Panc1 (cell line): ENCODE measurements around the gene GLI3. TPM values are rescaled to one million over a fixed set of nuclear protein-coding genes. Genes with fewer than 3 reads are reported as not detected.

ENCODE experiments used
- ATAC-seq: fragments of 200-7000 bp; cut with Tn5 transposase; 2 replicates; pipeline ENCODE4 v1.9.1; 2020; ENCODE audit warnings: mild to moderate bottlenecking, moderate library complexity
- BruUV-seq: library from RNA; stranded (reverse); fragments of 400-500 nt; replicated peaks from 2 replicates; lab custom pipeline; 2021; lab: Mats Ljungman, UMichigan
- CTCF ChIA-PET: fragments of 300-600 bp; sonication (Branson Sonifier 250); formaldehyde crosslinking; loops from one replicate; lab custom pipeline; 2022; ENCODE audit warnings: antibody characterized with exemption; lab: Charles Lee
- POLR2A ChIA-PET: fragments of 300-600 bp; sonication (Branson Sonifier 250); formaldehyde crosslinking; loops from one replicate; lab custom pipeline; 2022; ENCODE audit warnings: antibody characterized with exemption; lab: Charles Lee
- DNase-seq: peaks from one replicate; pipeline ENCODE4 v3.0.0-alpha.2; 2010; ENCODE audit warnings: low read depth, low spot score
- H3K27ac ChIP-seq: 2 replicates; pipeline ENCODE4 v1.5.1; 2011; ENCODE audit warnings: mild to moderate bottlenecking, low read length, inconsistent platforms
- H3K27me3 ChIP-seq: fragments of 200-500 bp; sonication (Bioruptor generic); 2 replicates; pipeline ENCODE4 v1.6.0; 2014; ENCODE audit warnings: low read length, inconsistent platforms; ENCODE audit not compliant: control insufficient read depth, insufficient read depth
- H3K36me3 ChIP-seq: fragments of 200-500 bp; sonication (Bioruptor generic); 2 replicates; pipeline ENCODE4 v1.5.1; 2014; ENCODE audit warnings: inconsistent platforms, mild to moderate bottlenecking, low read length, moderate library complexity; ENCODE audit not compliant: control insufficient read depth, insufficient read depth
- H3K4me1 ChIP-seq: 2 replicates; pipeline ENCODE4 v1.5.1; 2011; ENCODE audit warnings: inconsistent platforms, mild to moderate bottlenecking, low read length, moderate library complexity; ENCODE audit not compliant: control insufficient read depth, insufficient read depth
- H3K4me3 ChIP-seq, 2 experiments: 2 replicates each; pipeline ENCODE4 v1.5.1; 2011 to 2012; ENCODE audit warnings: low read depth in 2 of 2, low read length in 2 of 2, mild to moderate bottlenecking in 2 of 2, inconsistent platforms in 1 of 2, moderate library complexity in 1 of 2
- H3K9me3 ChIP-seq: fragments of 200-500 bp; sonication (Bioruptor generic); 2 replicates; pipeline ENCODE4 v1.5.1; 2014; ENCODE audit warnings: low read depth, mild to moderate bottlenecking, inconsistent platforms, low read length, moderate library complexity; ENCODE audit not compliant: control insufficient read depth, insufficient read depth
- POLR2AphosphoS5 ChIP-seq: IDR thresholded peaks from 2 replicates; pipeline ENCODE4 v1.6.1; 2012; ENCODE audit warnings: mild to moderate bottlenecking, low read depth, low read length, moderate library complexity
- SIN3A ChIP-seq: IDR thresholded peaks from 2 replicates; pipeline ENCODE4 v1.6.1; 2012; ENCODE audit warnings: low read depth, mild to moderate bottlenecking, low read length, moderate library complexity, borderline replicate concordance; ENCODE audit not compliant: insufficient read depth
- TCF7L2 ChIP-seq: IDR thresholded peaks from 2 replicates; pipeline ENCODE4 v1.6.1; 2011; ENCODE audit warnings: mild to moderate bottlenecking, low read depth, low read length, inconsistent platforms
- in situ Hi-C: cut with HindIII; loops from 2 replicates; pipeline ENCODE4 v1.10.0; 2016; ENCODE audit warnings: low sequenced_read_pairs, low pct_unique_long_range_greater_than_20kb
- intact Hi-C: fragments of 100-400 bp; cut with micrococcal nuclease; formaldehyde crosslinking; loops from one replicate; pipeline ENCODE4 v1.10.0; 2022; ENCODE audit not compliant: unreplicated experiment
- total RNA-seq: library from RNA; stranded (reverse); gene quantifications from one replicate; pipeline ENCODE4 v1.2.1, GENCODE V29; 2021; ENCODE audit not compliant: unreplicated experiment
- TF ChIP-seq, protein P1 (sequence below): fragments of 450-650 bp; IDR thresholded peaks from 2 replicates; pipeline ENCODE4 v1.5.1; 2017; ENCODE audit warnings: mild to moderate bottlenecking
- TF ChIP-seq, protein P2 (sequence below), 2 experiments: IDR thresholded peaks; 2 replicates each; pipeline ENCODE4 v1.6.1; 2011 to 2012; ENCODE audit warnings: low read depth in 2 of 2, control low read depth in 1 of 2, low read length in 1 of 2, mild to moderate bottlenecking in 1 of 2, moderate library complexity in 1 of 2; ENCODE audit not compliant: insufficient read depth in 1 of 2

GLI3 gene
- total RNA-seq, 1 experiment from 2014 or later: 3.7 TPM

GRCh38 chr7:42176724-42177101 lies 60.3 kb downstream of the GLI3 start:
- ChIA-PET CTCF (no interaction called here), POLR2A (no interaction called here)
- in situ Hi-C loops: no loop called here
- Histone ChIP-seq H3K36me3 (no peaks in the 10 kb centered on the region), H3K27me3 (no peaks in the 10 kb centered on the region), H3K9me3 (no peaks in the 10 kb centered on the region), H3K4me3 (no peak overlapping the region), H3K4me1 (no peaks in the 10 kb centered on the region), H3K27ac (no peak overlapping the region)
- intact Hi-C loops: no loop called here
- TF ChIP-seq, protein P1, sequence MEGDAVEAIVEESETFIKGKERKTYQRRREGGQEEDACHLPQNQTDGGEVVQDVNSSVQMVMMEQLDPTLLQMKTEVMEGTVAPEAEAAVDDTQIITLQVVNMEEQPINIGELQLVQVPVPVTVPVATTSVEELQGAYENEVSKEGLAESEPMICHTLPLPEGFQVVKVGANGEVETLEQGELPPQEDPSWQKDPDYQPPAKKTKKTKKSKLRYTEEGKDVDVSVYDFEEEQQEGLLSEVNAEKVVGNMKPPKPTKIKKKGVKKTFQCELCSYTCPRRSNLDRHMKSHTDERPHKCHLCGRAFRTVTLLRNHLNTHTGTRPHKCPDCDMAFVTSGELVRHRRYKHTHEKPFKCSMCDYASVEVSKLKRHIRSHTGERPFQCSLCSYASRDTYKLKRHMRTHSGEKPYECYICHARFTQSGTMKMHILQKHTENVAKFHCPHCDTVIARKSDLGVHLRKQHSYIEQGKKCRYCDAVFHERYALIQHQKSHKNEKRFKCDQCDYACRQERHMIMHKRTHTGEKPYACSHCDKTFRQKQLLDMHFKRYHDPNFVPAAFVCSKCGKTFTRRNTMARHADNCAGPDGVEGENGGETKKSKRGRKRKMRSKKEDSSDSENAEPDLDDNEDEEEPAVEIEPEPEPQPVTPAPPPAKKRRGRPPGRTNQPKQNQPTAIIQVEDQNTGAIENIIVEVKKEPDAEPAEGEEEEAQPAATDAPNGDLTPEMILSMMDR: no peak
- no peak for TF ChIP-seq SIN3A
- ATAC-seq (no peak), DNase-seq (no peak)
- no TSS peak for BruUV-seq

DNA sequence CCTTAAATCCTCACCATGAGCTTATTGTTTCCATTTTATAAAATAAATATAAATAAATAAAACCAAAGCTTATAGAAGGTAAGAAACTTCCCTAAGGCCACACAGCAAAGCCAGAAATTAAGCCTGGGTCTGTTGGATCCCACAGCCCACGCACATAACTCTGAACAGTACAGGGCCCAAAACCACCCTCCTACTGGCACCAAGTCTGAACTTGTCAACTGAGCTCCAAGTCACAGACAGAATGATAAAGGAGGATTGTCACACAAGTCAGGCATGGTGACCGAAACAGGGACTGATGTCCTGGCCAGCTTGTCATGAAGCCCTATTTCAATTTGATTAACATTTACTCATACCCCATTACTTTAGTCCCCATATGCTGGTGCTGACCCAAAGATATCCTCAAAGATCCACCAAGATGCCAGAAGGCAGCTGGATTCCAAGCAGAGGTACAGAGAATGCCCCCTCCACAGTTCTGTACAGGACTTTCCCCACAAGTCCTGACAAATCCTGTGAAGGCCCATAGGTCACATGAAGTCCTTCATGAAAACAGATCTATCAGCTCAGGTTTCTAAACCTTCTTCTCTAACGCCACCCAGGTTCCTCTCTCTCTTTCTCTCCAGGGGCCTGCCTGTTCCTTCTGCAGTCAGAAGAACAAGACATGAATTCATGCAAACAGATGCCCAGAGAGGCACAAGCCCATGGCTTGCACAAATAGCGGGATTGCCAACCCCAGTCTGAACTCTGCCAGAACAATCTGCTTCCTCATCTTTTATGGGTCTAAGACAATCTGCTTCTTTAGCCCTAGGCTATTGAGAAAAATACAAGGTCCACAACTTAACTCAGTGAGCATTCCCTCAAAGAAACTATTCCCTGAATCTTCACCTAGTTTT lies 60.9 kb downstream of the GLI3 start:
- intact Hi-C loops: no loop called here

More for the DNA sequence above, 60.9 kb downstream of the GLI3 start:
- BruUV-seq: no TSS peak
- ATAC-seq (no peak), DNase-seq (no peak)
- Histone ChIP-seq H3K27ac (no peak overlapping the region), H3K9me3 (no peaks in the 10 kb centered on the region), H3K4me3 (no peak overlapping the region), H3K4me1 (no peaks in the 10 kb centered on the region), H3K27me3 (no peaks in the 10 kb centered on the region), H3K36me3 (no peaks in the 10 kb centered on the region)
- in situ Hi-C loops: no loop called here
- TF ChIP-seq SIN3A (no peak), TCF7L2 (no peak), POLR2AphosphoS5 (no peak)
- TF ChIP-seq, protein P1: no peak
- TF ChIP-seq, protein P2, sequence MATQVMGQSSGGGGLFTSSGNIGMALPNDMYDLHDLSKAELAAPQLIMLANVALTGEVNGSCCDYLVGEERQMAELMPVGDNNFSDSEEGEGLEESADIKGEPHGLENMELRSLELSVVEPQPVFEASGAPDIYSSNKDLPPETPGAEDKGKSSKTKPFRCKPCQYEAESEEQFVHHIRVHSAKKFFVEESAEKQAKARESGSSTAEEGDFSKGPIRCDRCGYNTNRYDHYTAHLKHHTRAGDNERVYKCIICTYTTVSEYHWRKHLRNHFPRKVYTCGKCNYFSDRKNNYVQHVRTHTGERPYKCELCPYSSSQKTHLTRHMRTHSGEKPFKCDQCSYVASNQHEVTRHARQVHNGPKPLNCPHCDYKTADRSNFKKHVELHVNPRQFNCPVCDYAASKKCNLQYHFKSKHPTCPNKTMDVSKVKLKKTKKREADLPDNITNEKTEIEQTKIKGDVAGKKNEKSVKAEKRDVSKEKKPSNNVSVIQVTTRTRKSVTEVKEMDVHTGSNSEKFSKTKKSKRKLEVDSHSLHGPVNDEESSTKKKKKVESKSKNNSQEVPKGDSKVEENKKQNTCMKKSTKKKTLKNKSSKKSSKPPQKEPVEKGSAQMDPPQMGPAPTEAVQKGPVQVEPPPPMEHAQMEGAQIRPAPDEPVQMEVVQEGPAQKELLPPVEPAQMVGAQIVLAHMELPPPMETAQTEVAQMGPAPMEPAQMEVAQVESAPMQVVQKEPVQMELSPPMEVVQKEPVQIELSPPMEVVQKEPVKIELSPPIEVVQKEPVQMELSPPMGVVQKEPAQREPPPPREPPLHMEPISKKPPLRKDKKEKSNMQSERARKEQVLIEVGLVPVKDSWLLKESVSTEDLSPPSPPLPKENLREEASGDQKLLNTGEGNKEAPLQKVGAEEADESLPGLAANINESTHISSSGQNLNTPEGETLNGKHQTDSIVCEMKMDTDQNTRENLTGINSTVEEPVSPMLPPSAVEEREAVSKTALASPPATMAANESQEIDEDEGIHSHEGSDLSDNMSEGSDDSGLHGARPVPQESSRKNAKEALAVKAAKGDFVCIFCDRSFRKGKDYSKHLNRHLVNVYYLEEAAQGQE (IDR thresholded peaks at IDR 0.05; ENCODE audit: insufficient read depth in 1 of 2, low read depth in 2 of 2, low read length in 1 of 2): no peak
- ChIA-PET POLR2A (no interaction called here), CTCF (no interaction called here)
